Measurements from ENCODE around the gene SCD5. TPM values are rescaled to one million over a fixed set of nuclear protein-coding genes. Genes with fewer than 3 reads are reported as not detected.

The SCD5 gene
- total RNA-seq, 1 donor from 2014 or later: 17.9 TPM

DNA sequence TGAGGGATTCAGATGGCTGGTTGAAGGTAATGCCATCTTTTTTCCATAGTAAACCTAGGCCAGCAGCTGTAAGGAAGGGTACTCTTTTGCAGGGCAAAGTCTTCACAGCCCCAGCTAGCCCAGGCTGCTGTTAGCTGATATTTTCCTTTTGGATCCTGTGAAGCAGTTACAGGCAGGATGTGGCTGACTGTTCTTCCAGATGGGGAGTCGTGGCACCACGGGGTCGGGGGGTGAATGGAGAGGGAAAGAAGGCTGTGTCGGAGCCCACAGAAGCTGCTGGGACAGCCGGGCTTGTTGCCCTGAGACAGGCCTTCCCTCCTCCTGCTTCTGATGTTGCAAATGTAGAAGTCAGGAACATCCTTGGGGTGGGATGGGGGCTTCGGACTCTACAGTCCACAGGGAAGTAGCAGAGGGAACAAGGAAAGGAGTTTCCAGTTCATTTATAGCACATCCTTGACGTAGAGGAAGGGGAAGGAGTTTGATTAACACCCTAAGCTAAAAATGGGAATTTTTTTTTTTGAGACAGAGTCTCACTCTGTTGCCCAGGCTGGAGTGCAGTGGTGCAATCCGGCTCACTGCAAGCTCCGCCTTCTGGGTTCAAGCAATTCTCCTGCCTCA, 172.2 kb downstream of the SCD5 start:
- TF ChIP-seq, protein P1, sequence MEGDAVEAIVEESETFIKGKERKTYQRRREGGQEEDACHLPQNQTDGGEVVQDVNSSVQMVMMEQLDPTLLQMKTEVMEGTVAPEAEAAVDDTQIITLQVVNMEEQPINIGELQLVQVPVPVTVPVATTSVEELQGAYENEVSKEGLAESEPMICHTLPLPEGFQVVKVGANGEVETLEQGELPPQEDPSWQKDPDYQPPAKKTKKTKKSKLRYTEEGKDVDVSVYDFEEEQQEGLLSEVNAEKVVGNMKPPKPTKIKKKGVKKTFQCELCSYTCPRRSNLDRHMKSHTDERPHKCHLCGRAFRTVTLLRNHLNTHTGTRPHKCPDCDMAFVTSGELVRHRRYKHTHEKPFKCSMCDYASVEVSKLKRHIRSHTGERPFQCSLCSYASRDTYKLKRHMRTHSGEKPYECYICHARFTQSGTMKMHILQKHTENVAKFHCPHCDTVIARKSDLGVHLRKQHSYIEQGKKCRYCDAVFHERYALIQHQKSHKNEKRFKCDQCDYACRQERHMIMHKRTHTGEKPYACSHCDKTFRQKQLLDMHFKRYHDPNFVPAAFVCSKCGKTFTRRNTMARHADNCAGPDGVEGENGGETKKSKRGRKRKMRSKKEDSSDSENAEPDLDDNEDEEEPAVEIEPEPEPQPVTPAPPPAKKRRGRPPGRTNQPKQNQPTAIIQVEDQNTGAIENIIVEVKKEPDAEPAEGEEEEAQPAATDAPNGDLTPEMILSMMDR (IDR thresholded peaks at IDR 0.05; ENCODE audit: insufficient read depth, low read length, poor library complexity, severe bottlenecking): no peak
- DNase-seq (ENCODE audit: low read depth): no peak
- H3K4me3 ChIP-seq (ENCODE audit: low read depth, low read length): no peak overlapping the region
- no peaks in the 10 kb centered on the region for H3K27me3 ChIP-seq (ENCODE audit: control insufficient read depth, insufficient read depth, low read length)
- H3K36me3 ChIP-seq (ENCODE audit: control insufficient read depth, insufficient read depth, low read length): no peaks in the 10 kb centered on the region

DNA sequence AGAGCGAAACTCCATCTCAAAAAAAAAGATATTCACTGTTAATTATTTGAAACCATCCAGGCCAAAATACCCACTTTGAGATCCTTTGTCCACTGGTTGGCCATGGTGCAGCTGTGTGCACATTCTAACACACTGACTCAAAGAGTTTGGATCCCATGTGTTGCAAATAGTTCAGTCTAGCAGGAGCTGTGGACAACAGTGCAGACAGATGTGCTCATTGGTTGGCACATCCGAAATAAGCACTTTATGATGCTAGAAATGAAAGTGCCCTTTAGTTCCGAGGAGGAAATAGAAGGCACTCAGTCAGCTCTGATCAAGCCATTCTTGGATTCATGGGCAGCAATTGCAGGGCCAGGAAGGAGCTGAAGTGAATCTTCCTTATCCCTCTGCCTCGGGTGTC, 173.8 kb downstream of the SCD5 start:
- TF ChIP-seq, protein P1 (IDR thresholded peaks at IDR 0.05; ENCODE audit: insufficient read depth, low read length, poor library complexity, severe bottlenecking): no peak
- Histone ChIP-seq H3K36me3 (ENCODE audit: control insufficient read depth, insufficient read depth, low read length) (no peaks in the 10 kb centered on the region), H3K27me3 (ENCODE audit: control insufficient read depth, insufficient read depth, low read length) (no peaks in the 10 kb centered on the region), H3K4me3 (ENCODE audit: low read depth, low read length) (no peak overlapping the region)
- DNase-seq (ENCODE audit: low read depth): no peak

DNA sequence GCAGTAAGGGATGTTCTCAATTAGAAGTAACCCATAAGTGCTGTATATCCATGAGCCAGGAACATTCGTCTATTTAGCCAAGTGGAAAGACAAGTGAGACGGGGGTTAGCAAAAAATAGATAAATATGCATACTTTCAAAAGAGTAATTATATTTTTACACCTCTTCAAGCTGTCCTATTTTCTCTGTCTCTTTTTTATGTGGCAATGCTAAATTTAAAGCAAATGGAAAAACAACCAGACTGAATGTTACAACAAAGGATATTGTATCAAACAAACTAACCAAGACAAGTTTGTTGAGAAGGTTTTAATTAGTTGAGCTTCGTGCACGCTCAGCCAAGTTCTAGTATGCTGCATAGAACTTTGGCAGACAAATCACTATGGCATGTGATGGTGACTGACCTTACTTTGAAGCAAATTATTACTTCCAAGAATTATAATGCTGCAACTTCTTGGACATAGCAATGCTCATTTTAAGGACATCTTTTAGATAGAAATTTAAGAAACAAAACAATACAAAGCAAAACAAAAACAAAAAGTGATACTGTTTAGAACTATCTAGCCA, 175.4 kb downstream of the SCD5 start:
- no peak for DNase-seq (ENCODE audit: low read depth)
- Histone ChIP-seq H3K36me3 (ENCODE audit: control insufficient read depth, insufficient read depth, low read length) (no peaks in the 10 kb centered on the region), H3K27me3 (ENCODE audit: control insufficient read depth, insufficient read depth, low read length) (no peaks in the 10 kb centered on the region), H3K4me3 (ENCODE audit: low read depth, low read length) (no peak overlapping the region)
- TF ChIP-seq, protein P1 (IDR thresholded peaks at IDR 0.05; ENCODE audit: insufficient read depth, low read length, poor library complexity, severe bottlenecking): no peak

DNA sequence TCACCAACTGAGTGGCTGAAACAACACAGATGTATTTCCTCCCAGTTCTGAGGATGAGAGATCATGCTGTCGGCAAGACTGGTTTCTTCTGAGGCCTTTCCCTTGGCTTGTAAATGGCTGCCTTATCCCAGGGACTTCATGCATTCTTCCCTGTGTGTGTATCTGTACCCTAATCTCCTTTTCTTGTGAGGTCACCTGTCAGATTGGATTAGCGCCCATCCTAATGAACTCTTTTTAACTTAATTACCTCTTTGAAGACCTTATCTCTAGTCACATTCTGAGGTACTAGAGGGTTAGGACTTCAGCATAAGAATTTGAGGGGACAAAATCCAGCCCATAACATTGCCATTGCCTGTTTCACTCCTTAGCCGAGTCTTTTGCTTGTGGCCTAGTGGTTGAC, 177.3 kb downstream of the SCD5 start:
- Histone ChIP-seq H3K4me3 (ENCODE audit: low read depth, low read length) (no peak overlapping the region), H3K36me3 (ENCODE audit: control insufficient read depth, insufficient read depth, low read length) (no peaks in the 10 kb centered on the region), H3K27me3 (ENCODE audit: control insufficient read depth, insufficient read depth, low read length) (no peaks in the 10 kb centered on the region)
- TF ChIP-seq, protein P1 (IDR thresholded peaks at IDR 0.05; ENCODE audit: insufficient read depth, low read length, poor library complexity, severe bottlenecking): no peak
- DNase-seq (ENCODE audit: low read depth): no peak

DNA sequence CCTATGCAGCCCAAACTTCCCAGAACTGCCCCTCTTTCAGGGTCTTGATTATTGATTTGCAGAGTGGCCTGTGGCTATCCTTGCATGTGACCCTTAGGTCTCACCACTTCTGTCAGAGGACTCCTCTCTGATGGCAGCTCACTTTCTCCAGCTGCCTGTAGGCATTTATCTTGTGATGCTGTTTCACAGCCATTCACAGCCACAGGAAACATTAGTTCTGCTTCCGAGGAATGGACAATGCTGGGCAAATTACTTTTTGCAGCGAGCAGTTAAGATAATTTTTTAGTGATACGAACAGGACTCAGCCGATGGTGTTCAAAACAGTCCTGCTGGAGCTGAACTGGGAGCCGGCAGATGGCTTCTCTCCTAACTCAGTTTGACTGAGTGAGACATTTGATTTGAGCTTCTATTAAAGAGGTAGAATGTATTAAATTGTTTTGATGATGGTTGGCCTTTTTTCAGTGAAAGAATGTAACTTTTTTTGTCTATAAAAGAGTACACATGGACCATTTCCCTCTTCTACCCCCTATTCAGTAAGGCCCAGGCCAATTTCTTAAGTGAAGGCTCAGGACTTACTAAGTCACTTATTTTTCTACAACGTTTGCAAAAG, 178.4 kb downstream of the SCD5 start:
- DNase-seq (ENCODE audit: low read depth): no peak
- Histone ChIP-seq H3K4me3 (ENCODE audit: low read depth, low read length) (no peak overlapping the region), H3K36me3 (ENCODE audit: control insufficient read depth, insufficient read depth, low read length) (no peaks in the 10 kb centered on the region), H3K27me3 (ENCODE audit: control insufficient read depth, insufficient read depth, low read length) (no peaks in the 10 kb centered on the region)
- TF ChIP-seq, protein P1 (IDR thresholded peaks at IDR 0.05; ENCODE audit: insufficient read depth, low read length, poor library complexity, severe bottlenecking): no peak

Data from kidney epithelial cell (primary cell).